Stimulated activated CD4-positive, alpha-beta T cell treated with anti-CD3 and anti-CD28 coated beads, Interleukin-15, amount 100 ng/mL, for 48 hours (primary cell): ENCODE data around the gene ATOH7.
"Not testable (repeated sequence)": the region's sequence is repeated elsewhere in the genome, so short reads cannot be mapped to it uniquely, and the experiment has no call there.

ENCODE experiments used
- DNase-seq, 2 donors: peaks; one replicate each; pipeline ENCODE4 v3.0.0-alpha.2; 2020; ENCODE audit warnings: low read depth in 2 of 2

ATOH7 gene

GRCh38 chr10:68237173-68237572, 5.3 kb upstream of the ATOH7 start:
- DNase-seq: no peak

DNA sequence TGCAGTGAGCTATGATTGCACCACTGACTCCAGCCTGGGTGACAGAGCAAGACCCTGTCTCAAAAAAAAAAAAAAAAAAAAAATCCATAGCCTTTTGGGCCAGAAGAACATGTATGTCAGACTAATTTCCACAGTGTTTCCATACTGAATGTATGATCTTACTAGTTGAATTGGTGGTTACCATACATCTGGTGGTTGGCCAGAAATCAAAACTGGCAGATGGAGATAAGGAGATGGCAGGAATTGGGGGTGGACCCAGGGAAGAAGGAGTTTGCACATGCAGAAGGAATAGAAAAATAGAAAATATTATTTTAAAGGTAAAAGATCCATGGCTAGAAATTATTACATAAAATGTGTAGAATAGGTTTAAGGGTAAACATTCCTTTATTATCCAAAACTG, 3.7 kb upstream of the ATOH7 start:
- no peak for DNase-seq

DNA sequence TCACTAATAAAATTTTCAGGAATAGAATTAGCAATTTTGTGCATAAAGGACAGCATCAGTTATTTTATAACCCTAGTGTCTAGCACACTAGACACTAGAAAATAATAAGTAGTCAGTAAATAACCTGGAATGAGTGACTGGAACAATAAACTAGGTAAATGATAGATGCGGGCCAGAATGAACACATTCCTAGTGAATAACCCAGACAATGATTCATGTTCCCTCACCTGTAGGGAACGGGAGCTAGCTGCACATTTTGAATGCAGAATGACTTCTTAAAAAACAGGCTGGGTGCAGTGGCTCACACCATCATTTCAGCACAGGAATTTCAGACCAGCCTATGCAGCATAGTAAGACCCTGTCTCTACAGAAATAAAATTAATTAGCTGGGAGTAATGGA, 3.2 kb upstream of the ATOH7 start:
- no peak for DNase-seq

- DNase-seq: no peak
These were observed 1.1 kb upstream of the ATOH7 start for GRCh38 chr10:68233046-68233445.

DNA sequence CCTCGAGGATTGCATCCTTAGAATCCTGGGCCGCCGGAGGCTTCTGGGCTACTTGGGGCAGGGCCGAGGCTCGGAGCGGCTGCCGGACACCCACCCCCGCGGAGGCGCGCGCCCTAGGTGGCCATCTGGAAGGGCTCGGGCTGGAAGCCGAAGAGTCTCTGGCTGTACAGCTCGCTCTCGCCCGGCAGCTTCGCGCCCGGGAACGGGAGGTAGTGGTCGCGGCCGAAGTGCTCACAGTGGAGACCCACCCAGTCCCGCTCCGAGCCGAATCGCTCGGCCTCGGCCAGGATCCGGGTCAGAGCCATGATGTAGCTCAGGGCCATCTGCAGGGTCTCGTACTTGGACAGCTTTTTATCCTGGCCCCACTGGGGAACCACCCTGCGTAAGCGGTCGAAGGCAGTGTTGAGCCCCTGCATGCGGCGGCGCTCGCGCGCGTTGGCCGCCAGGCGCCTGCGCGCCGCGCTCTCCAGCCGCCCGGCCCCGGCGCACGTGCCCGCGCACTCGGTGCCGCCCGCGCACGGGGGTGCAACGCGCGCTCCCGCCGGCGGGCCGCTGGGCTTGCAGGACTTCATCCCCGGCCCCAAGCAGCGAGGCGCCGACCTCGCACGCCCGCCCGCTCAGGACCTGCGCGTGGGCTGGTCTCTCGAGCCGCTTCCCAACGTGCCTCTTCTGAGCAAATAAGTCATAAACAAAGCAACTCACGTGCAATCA, 652 bp downstream of the ATOH7 start:
- peak in 1 of 2 donors; percentile 20 for DNase-seq

DNA sequence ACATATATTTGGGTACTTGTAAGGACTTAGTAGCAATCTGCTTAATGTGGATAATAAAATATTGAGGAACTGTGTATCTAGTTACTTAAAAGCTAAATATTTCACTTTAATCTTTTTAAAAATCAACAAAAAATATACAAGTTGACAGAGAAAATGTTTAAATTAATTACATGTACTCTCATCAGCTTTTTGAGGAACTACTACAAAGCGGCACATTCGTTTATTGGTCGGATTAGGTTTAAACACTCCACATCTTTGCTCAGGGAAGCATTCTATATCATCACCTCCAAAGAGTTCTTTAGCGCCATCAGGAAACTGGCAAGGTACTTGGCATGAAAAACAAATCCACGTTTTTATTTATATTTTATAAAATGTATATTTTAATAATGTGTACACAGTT, 1.6 kb downstream of the ATOH7 start:
- DNase-seq: no peak

DNA sequence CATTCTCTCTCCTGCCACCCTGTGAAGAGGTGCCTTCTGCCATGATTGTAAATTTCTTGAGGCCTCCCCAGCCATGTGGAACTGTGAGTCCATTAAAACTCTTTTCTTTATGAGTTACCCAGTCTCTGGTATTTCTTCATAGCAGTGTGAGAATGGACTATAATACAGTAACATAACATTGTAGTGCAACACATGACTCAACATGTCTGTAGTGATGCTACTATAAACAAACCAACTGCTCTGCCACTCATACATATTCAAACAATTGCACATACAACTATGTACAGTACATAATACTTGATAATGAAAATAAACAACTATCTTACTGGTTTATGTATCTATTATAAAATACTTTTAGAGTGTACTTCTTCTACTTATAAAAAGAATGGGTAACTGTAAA, 7.1 kb downstream of the ATOH7 start:
- DNase-seq: no peak

DNA sequence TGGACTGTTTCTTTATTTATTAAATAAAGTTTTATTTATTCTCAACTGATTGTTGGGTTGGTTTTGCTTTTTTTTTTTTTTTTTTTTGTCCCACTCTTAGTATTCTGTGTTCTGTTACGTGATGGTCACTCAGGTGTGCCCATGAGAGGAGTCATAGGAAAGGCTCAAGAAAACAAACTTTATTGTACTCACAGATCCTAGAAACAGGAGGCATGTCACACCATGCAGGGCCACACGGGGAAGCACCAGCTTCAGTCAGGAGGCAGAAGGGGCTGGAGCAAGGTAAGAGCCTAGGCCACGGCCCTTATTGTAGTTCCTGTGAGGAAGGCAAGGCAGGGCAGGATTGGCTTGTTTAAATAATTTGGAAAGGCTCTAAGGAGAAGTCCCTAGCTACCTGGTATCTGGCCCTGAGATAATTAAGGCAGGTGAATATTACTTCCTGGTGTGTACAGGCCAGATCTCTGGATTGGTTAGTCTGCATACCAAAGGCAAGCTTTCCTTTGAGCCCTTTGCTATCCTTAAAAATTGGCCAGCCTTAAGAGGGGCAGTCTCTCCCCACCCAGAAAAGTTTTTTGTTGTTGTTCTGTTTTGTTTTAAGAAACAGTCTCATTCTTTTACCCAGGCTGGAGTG, 8.3 kb downstream of the ATOH7 start:
- DNase-seq: no peak

- no peak for DNase-seq
These were observed 9.5 kb downstream of the ATOH7 start for GRCh38 chr10:68222391-68222790.

DNA sequence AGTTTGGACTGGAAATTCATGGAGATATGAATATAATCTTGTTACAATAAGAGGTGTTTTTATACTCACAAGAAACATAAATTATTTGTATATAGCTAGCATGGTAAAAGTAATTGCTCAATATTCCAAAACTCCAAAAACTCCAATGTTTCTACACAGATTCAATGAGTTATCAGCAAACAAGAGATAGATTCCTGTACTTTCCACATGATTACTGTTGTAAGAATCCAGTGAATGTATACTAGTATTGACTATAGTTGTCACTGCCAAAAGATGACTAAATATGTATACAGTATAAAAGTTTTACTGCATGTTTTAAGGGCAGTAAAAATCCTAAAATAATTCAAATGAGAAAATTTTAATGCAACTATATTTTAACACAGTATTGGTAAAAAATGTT, 10.7 kb downstream of the ATOH7 start:
- DNase-seq: no peak

DNA sequence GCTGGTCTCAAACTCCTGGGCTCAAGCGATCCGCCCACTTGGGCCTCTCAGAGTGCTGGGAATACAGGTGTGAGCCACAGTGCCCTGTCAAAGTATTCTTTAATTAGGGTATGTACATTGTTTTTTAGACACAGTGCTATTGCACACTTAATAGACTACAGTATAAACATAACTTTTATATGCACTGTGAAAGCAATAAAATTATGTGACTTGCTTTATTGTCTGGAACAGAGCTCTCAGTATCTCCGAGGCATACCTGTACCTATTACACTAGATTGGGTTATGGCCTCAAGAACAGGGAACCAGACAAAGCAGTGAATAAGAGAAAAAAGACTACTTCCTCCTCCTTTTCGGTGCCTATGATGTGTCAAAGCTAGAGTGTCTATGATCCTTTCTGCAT, 13.1 kb downstream of the ATOH7 start:
- DNase-seq: no peak

DNA sequence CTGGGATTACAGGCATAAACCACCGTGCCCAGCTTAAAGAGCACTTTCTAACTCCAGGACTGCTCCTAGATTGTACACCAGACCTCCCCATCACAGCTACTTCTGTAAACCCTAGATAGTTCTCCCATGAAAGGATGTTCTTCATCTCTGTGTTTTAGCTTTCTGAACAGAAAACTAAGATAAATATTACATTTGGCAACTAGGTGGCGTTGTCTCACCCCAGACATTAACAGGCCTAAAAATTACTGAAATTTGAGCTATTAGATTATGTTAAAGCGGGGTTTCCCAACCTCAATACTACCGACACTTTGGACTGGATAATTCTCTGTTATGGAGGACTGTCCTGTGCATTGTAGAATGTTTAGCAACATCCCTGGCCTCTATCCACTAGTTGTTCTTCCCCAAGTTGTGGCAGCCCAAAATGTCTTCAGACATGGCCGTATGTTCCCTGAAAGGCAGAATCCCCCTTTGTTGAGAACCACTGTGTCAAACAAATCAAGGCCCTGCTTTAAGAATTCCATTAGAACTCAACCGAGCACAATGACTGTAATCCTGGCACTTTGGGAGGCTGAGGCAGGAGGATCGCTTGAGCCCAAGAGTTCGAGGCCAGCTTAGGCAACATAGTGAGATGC, 19.1 kb downstream of the ATOH7 start:
- DNase-seq: no peak

GRCh38 chr10:68211669-68212068, 20.2 kb downstream of the ATOH7 start:
- DNase-seq: no peak

DNA sequence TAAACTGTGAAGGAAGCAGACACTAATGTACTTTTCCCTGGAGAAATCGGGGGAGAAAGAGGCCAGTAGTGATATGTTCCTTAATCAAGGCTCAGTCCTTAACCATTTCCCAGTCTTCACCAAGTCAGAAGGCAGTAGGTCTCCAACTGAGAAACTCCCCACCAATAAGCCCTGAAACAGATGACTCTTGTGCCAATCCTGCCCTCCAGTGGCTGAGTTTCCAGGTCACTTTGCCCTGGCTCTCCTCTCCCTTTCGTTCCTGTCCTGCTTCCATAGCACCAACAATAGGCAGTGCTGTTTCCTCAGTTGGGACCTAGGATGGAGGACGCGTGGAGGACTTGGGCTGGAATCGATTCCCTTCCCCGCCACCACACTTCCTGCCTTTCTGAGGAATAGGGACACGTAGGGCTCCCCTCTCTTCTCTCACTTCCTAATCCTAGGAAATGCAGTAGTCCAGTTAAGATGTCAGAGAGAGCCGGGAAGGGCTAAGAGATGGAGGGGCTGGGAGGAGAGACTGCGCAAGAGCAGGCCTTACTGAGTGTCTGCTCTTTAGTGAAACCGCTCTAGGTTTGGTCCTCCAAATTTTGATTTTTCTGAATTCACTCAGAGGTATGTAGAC, 23.4 kb downstream of the ATOH7 start:
- DNase-seq: no peak

DNA sequence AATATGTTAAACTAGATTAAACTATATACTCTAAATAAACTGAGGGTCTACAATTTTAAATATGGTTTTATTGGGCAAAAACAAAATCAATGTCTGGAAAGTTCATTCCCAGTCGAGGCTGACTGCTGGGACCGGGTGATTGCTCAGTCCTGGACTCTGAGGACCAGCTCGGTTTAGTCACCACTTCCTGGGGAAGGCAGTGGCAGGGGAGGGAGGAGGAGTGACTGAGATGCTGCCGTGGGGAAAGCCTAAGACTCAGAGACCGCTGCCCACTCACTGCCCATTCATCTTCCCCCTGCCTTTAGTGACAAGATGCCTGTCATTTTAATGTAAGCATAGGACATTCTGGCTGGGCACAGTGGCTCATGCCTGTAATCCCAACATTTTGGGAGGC, 29.0 kb downstream of the ATOH7 start:
- no peak for DNase-seq

- DNase-seq: no peak
These were observed 35.2 kb downstream of the ATOH7 start for GRCh38 chr10:68196701-68197100.

DNA sequence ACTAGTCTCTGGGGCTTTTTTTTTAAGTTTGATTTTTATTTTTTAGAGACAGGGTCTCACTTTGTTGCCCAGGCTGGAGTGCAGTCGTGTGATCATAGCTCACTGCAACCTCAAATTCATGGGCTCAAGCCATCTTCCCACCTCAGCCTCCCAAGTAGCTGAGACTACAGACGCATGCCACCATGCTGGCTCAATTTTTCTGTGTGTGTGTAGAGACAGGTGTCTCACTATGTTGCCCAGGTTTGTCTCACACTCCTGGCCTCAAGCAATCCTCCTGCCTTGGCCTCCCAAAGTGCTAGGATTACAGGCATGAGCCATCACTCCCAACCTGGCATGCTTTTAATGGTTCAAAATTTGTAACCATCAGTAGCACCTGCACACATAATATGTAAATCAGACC, 36.1 kb downstream of the ATOH7 start:
- not testable (repeated sequence) for DNase-seq

- no peak for DNase-seq
These were observed 37.6 kb downstream of the ATOH7 start for GRCh38 chr10:68194290-68194689.

DNA sequence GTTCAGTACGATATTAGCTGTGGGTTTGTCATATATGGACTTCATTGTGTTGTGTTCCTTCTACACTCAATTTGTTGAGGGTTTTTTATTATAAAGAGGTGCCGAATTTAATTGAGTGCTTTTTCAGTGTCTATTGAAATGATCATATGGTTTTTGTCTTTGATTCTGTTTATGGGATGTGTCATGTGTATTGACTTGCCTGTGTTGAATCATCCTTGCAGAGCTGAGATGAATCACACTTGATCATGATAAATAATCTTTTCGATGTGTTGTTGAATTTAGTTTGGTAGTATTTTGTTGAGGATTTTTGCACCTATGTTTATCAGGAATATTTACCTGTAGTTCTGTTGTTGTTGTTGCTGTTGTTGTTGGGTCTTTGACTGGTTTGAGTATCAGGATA, 39.8 kb downstream of the ATOH7 start:
- DNase-seq: no peak

DNA sequence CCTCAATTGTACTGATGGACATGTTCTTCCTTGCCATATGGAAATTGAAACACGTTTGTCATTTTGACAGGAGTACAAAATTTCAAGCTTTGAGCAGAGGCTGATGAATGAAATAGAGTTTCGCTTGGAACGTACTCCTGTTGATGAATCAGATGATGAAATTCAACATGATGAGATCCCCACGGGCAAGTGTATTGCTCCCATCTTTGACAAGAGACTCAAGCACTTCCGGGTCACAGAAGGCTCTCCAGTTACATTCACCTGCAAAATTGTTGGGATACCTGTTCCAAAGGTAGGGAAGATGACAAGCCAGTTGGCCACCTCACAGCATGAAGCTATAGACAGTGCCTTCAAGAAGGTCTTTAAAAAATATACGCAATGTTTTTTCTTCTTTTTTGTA, 43.1 kb downstream of the ATOH7 start:
- no peak for DNase-seq

GRCh38 chr10:68185085-68185484, 46.8 kb downstream of the ATOH7 start:
- no peak for DNase-seq

- DNase-seq: no peak
These were observed 47.4 kb downstream of the ATOH7 start for GRCh38 chr10:68184546-68184945.
